Tibial nerve (tissue), 4 donors: Measurements from ENCODE around the gene TMA7. TPM values are rescaled to one million over a fixed set of nuclear protein-coding genes. Genes with fewer than 3 reads are reported as not detected.

Source experiments
- DNase-seq, 2 donors: peaks; one replicate each; pipeline ENCODE4 v3.0.0-alpha.2; 2019; ENCODE audit warnings: low spot score in 2 of 2
- H3K27ac ChIP-seq, 4 donors: fragments of 200-600 bp; sonication (generic) in 3 of 4; one replicate each; pipeline ENCODE4 v1.5.1; 2017 to 2019; ENCODE audit warnings: mild to moderate bottlenecking in 1 of 4
- H3K27me3 ChIP-seq, 2 donors: fragments of 200-600 bp; sonication (generic) in 1 of 2; one replicate each; pipeline versions ENCODE4 v1.5.1 to v1.6.0; 2017 to 2019
- H3K36me3 ChIP-seq, 3 donors: fragments of 200-600 bp; sonication (generic); one replicate each; pipeline ENCODE4 v1.5.1; 2018 to 2019
- H3K4me1 ChIP-seq, 4 donors: fragments of 200-600 bp; sonication (generic) in 3 of 4; one replicate each; pipeline ENCODE4 v1.5.1; 2017 to 2019
- H3K4me3 ChIP-seq, 4 donors: fragments of 200-600 bp; sonication (generic) in 3 of 4; one replicate each; pipeline ENCODE4 v1.5.1; 2017 to 2019; ENCODE audit warnings: mild to moderate bottlenecking in 1 of 4, moderate library complexity in 1 of 4
- H3K9me3 ChIP-seq, 4 donors: fragments of 200-600 bp; sonication (generic) in 3 of 4; one replicate each; pipeline ENCODE4 v1.5.1; 2017 to 2019
- CTCF ChIP-seq, 5 experiments: fragments of 200-600 bp in 3 of 5; fragments of 450-650 bp in 2 of 5; sonication (generic) in 3 of 5; IDR thresholded peaks; one replicate each; pipeline ENCODE4 v1.5.1; 2016 to 2019; ENCODE audit warnings: antibody characterized with exemption in 5 of 5, mild to moderate bottlenecking in 3 of 5, moderate library complexity in 2 of 5
- EP300 ChIP-seq, 2 donors: sonication (generic); formaldehyde crosslinking; IDR thresholded peaks; one replicate each; pipeline ENCODE4 v1.6.1; 2017; ENCODE audit warnings: antibody characterized with exemption in 2 of 2, mild to moderate bottlenecking in 1 of 2
- POLR2A ChIP-seq, 2 donors: fragments of 450-650 bp; IDR thresholded peaks; one replicate each; pipeline ENCODE4 v1.6.1; 2017; ENCODE audit warnings: antibody characterized with exemption in 2 of 2, mild to moderate bottlenecking in 2 of 2, moderate library complexity in 2 of 2
- WGBS, 2 donors: methylation state at CpG; one replicate each; pipeline ENCODE4 v1.1.5; 2018; 5-methylcytosine and 5-hydroxymethylcytosine counted together
- total RNA-seq, 4 donors: library from RNA; depleted of rRNA; stranded (reverse); fragments of >200 nt; gene quantifications; one replicate each; pipeline ENCODE4 v1.1.0, GENCODE V29; 2016

TMA7 gene
- total RNA-seq, 4 donors from 2014 or later, result 212 to 380 (median 291) TPM

- WGBS, 2 donors, result 93% methylated on average over 12 to 16 of the region's 16 CpGs
- no peaks in the 10 kb centered on the region for H3K27me3 ChIP-seq
- DNase-seq, result peak in 1 of 2 donors; percentile 13
- H3K27ac ChIP-seq, result no peak overlapping the region
- H3K4me1 ChIP-seq, result peaks cover 0 to 5% (median 0%) of the 10 kb centered on the region in 4 donors
- H3K36me3 ChIP-seq, result peaks cover 6 to 100% (median 11%) of the 10 kb centered on the region in 3 donors
- H3K4me3 ChIP-seq, result no peak overlapping the region
- H3K9me3 ChIP-seq, result no peaks in the 10 kb centered on the region
- TF ChIP-seq EP300 (IDR thresholded peaks at IDR 0.05) (no peak), CTCF (IDR thresholded peaks at IDR 0.05) (no peak), POLR2A (IDR thresholded peaks at IDR 0.05) (no peak)
Measured at GRCh38 chr3:48410205-48411040, 29.6 kb upstream of the TMA7 start.

GRCh38 chr3:48411041-48411588 lies 28.9 kb upstream of the TMA7 start:
- DNase-seq, result no peak
- 93 to 96% methylated on average over 8 to 9 of the region's 9 CpGs for WGBS, 2 donors
- H3K9me3 ChIP-seq, result no peaks in the 10 kb centered on the region
- H3K27ac ChIP-seq, result no peak overlapping the region
- no peaks in the 10 kb centered on the region for H3K27me3 ChIP-seq
- H3K4me1 ChIP-seq, result peaks cover 0 to 5% (median 0%) of the 10 kb centered on the region in 4 donors
- no peak for TF ChIP-seq EP300 (IDR thresholded peaks at IDR 0.05)
- no peak for TF ChIP-seq POLR2A (IDR thresholded peaks at IDR 0.05)
- TF ChIP-seq CTCF (IDR thresholded peaks at IDR 0.05), result no peak
- H3K4me3 ChIP-seq, result no peak overlapping the region
- peaks cover 6 to 100% (median 11%) of the 10 kb centered on the region in 3 donors for H3K36me3 ChIP-seq

- H3K4me3 ChIP-seq, result no peak overlapping the region
- DNase-seq, result peak in 1 of 2 donors; percentile 4
- no peaks in the 10 kb centered on the region for H3K9me3 ChIP-seq
- TF ChIP-seq CTCF (IDR thresholded peaks at IDR 0.05), result no peak
- no peak for TF ChIP-seq POLR2A (IDR thresholded peaks at IDR 0.05)
- TF ChIP-seq EP300 (IDR thresholded peaks at IDR 0.05), result no peak
- WGBS, 2 donors, result 94 to 95% methylated on average over 9 of the region's 11 CpGs
- H3K27me3 ChIP-seq, result no peaks in the 10 kb centered on the region
- peaks cover 6 to 100% (median 11%) of the 10 kb centered on the region in 3 donors for H3K36me3 ChIP-seq
- H3K4me1 ChIP-seq, result peaks cover 0 to 5% (median 0%) of the 10 kb centered on the region in 4 donors
- no peak overlapping the region for H3K27ac ChIP-seq
Measured at GRCh38 chr3:48411606-48412374, 28.3 kb upstream of the TMA7 start.

- DNase-seq, result no peak
- no peak overlapping the region for H3K4me3 ChIP-seq
- WGBS, 2 donors, result 89 to 95% methylated on average over 18 of the region's 19 CpGs
- H3K4me1 ChIP-seq, result peaks cover 0 to 5% (median 0%) of the 10 kb centered on the region in 4 donors
- H3K9me3 ChIP-seq, result no peaks in the 10 kb centered on the region
- H3K27ac ChIP-seq, result peak overlapping the region in 1 of 4 donors; percentile 55
- H3K36me3 ChIP-seq, result peaks cover 6 to 100% (median 11%) of the 10 kb centered on the region in 3 donors
- TF ChIP-seq POLR2A (IDR thresholded peaks at IDR 0.05), result no peak
- H3K27me3 ChIP-seq, result no peaks in the 10 kb centered on the region
Measured at GRCh38 chr3:48412375-48413001, 27.6 kb upstream of the TMA7 start.

- no peak for DNase-seq
- H3K9me3 ChIP-seq, result no peaks in the 10 kb centered on the region
- H3K36me3 ChIP-seq, result peaks cover 6 to 100% (median 11%) of the 10 kb centered on the region in 3 donors
- no peak overlapping the region for H3K4me3 ChIP-seq
- peak overlapping the region in 1 of 4 donors; percentile 55 for H3K27ac ChIP-seq
- TF ChIP-seq POLR2A (IDR thresholded peaks at IDR 0.05) (no peak), EP300 (IDR thresholded peaks at IDR 0.05) (no peak), CTCF (IDR thresholded peaks at IDR 0.05) (no peak)
- 71 to 75% methylated on average over 7 to 8 of the region's 8 CpGs for WGBS, 2 donors
- peaks cover 0 to 5% (median 0%) of the 10 kb centered on the region in 4 donors for H3K4me1 ChIP-seq
- H3K27me3 ChIP-seq, result no peaks in the 10 kb centered on the region
Measured at GRCh38 chr3:48413086-48413485, 27.0 kb upstream of the TMA7 start.
